Measurements from ENCODE around the gene MRRF. TPM values are rescaled to one million over a fixed set of nuclear protein-coding genes. Genes with fewer than 3 reads are reported as not detected.

The MRRF gene
- total RNA-seq, 6 donors from 2014 or later: 21.4 to 54.5 (median 29.7) TPM

DNA sequence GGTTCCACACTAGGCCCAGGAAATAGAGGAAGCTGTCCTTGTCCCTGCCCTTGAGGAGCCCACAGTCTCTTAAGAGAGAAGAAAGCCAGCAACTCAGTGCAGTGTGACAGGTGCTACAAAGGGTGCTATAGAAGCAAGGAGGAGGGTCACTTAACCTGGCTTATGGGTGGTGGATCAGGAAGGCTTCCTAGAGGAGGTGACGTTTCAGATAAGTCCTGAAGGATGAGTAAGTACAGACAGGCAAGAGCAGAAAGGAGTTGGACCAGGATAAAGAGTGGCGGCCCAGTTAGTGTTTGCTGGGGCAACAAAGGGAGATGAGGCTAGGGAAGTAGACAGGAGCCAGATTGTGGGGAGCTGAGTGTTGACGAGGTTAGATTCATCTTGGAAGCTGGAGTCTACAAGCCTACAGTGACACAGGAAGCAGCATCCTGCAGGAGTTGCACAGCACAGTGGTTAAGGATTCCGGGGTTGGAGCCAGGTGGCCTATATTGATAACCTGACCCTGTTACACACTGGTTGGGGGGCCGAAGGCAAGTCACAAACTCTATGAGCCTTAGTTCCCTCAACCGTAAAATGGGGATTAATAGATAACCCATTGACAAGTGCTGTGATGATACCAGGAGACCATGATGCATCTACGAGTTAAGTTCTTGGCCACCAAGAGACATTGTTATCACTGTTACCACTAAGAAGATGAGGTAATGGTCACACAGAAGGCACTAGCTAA is 30.5 kb upstream of the MRRF start:
- peaks cover 0 to 6% (median 0%) of the 10 kb centered on the region in 4 donors for H3K36me3 ChIP-seq
- H3K4me3 ChIP-seq: no peak overlapping the region
- TF ChIP-seq EP300 (IDR thresholded peaks at IDR 0.05) (no peak), POLR2A (IDR thresholded peaks at IDR 0.05) (no peak)
- TF ChIP-seq, protein P1, sequence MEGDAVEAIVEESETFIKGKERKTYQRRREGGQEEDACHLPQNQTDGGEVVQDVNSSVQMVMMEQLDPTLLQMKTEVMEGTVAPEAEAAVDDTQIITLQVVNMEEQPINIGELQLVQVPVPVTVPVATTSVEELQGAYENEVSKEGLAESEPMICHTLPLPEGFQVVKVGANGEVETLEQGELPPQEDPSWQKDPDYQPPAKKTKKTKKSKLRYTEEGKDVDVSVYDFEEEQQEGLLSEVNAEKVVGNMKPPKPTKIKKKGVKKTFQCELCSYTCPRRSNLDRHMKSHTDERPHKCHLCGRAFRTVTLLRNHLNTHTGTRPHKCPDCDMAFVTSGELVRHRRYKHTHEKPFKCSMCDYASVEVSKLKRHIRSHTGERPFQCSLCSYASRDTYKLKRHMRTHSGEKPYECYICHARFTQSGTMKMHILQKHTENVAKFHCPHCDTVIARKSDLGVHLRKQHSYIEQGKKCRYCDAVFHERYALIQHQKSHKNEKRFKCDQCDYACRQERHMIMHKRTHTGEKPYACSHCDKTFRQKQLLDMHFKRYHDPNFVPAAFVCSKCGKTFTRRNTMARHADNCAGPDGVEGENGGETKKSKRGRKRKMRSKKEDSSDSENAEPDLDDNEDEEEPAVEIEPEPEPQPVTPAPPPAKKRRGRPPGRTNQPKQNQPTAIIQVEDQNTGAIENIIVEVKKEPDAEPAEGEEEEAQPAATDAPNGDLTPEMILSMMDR (IDR thresholded peaks at IDR 0.05): no peak
- DNase-seq (no peak), ATAC-seq (ENCODE audit: low FRiP score in 2 of 2) (no peak)
- no peaks in the 10 kb centered on the region for H3K9me3 ChIP-seq
- WGBS, 2 donors: 78 to 95% methylated on average over 7 of the region's 7 CpGs
- peaks cover 0 to 11% (median 3%) of the 10 kb centered on the region in 4 donors for H3K27me3 ChIP-seq
- H3K4me1 ChIP-seq: peaks cover 0 to 4% (median 0%) of the 10 kb centered on the region in 4 donors
- H3K27ac ChIP-seq: no peak overlapping the region

DNA sequence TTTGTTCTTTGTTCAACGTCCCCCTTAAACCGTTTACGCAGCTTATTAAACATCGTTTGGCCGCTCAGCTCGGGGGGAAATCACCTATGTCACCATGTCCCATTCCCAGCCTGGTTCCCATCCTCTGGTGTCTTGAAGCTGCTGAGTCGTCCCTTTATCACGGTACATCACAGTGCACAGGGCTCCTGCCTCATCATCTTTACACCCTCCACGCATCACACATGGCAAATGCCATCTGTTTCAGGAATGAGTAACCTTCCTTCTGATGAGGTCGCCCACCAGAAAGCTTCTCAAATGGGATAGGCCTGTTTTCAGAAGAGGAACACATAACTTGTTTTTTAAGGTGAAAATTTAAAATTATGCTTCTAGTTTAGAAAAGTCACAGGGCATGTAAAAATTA is 28.0 kb upstream of the MRRF start:
- 82 to 84% methylated on average over 10 of the region's 10 CpGs for WGBS, 2 donors
- no peak for DNase-seq
- H3K36me3 ChIP-seq: peaks cover 0 to 31% (median 9%) of the 10 kb centered on the region in 4 donors
- no peak overlapping the region for H3K4me3 ChIP-seq
- no peaks in the 10 kb centered on the region for H3K27me3 ChIP-seq
- H3K4me1 ChIP-seq: peaks cover 0 to 3% (median 0%) of the 10 kb centered on the region in 4 donors
- no peaks in the 10 kb centered on the region for H3K9me3 ChIP-seq
- H3K27ac ChIP-seq: no peak overlapping the region
- TF ChIP-seq POLR2AphosphoS5 (IDR thresholded peaks at IDR 0.05) (no peak), EP300 (IDR thresholded peaks at IDR 0.05) (no peak), POLR2A (IDR thresholded peaks at IDR 0.05) (no peak)
- TF ChIP-seq, protein P1 (IDR thresholded peaks at IDR 0.05): no peak
- no peak for ATAC-seq (ENCODE audit: low FRiP score in 2 of 2)

DNA sequence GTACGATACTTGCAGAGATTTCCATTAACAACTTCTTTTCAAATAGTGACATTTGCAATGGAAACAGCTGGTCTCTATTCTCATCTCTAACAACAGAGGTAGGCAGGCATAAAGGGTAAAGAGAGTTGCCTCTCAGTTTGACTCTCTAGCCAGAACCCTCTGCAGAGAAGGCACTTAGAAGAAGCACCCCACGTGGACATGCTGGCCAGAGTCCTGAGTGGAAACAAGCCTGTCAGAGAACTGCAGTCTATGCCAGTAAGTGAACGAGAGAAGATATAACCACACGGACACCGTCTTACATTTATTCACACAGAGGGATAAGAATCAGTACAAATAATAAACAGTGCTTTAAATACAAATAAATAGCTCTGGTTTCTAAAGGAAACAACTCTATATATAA is 25.0 kb upstream of the MRRF start:
- Histone ChIP-seq H3K4me3 (no peak overlapping the region), H3K27ac (no peak overlapping the region), H3K27me3 (no peaks in the 10 kb centered on the region), H3K36me3 (peaks cover 10 to 61% (median 33%) of the 10 kb centered on the region in 4 donors), H3K9me3 (no peaks in the 10 kb centered on the region), H3K4me1 (no peaks in the 10 kb centered on the region)
- TF ChIP-seq EP300 (IDR thresholded peaks at IDR 0.05) (no peak), POLR2A (IDR thresholded peaks at IDR 0.05) (no peak), POLR2AphosphoS5 (IDR thresholded peaks at IDR 0.05) (no peak)
- TF ChIP-seq, protein P1 (IDR thresholded peaks at IDR 0.05): no peak
- ATAC-seq (ENCODE audit: low FRiP score in 2 of 2): no peak
- WGBS, 2 donors: 77 to 80% methylated on average over 5 of the region's 5 CpGs
- DNase-seq: no peak

DNA sequence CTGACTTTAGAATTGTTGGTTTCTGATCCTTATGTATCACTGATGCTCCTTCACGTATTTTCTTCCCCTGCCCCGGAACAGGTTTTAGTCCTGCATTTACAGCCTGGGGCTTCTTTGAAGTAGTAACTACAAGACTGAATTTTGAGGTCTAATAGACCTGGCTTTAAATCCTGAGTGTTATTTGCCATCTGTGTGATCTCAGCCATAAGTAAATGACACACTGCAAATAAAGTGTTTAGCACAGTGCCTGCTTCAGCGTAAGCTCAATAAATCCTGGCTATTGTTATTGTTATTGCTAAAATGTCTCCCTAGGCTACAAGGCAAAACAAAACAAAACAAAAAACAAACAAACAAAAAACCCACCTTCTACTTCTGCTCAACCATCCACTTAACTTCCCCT is 20.3 kb upstream of the MRRF start:
- 92% methylated on average over 3 of the region's 3 CpGs for WGBS, 2 donors

More for the DNA sequence above, 20.3 kb upstream of the MRRF start:
- no peaks in the 10 kb centered on the region for H3K9me3 ChIP-seq
- no peaks in the 10 kb centered on the region for H3K4me1 ChIP-seq
- no peak overlapping the region for H3K27ac ChIP-seq
- ATAC-seq (ENCODE audit: low FRiP score in 2 of 2) (no peak), DNase-seq (no peak)
- TF ChIP-seq POLR2A (IDR thresholded peaks at IDR 0.05): no peak
- no peak for TF ChIP-seq EP300 (IDR thresholded peaks at IDR 0.05)
- TF ChIP-seq POLR2AphosphoS5 (IDR thresholded peaks at IDR 0.05): no peak
- TF ChIP-seq, protein P1 (IDR thresholded peaks at IDR 0.05): no peak
- H3K27me3 ChIP-seq: no peaks in the 10 kb centered on the region
- peaks cover 21 to 97% (median 61%) of the 10 kb centered on the region in 4 donors for H3K36me3 ChIP-seq
- H3K4me3 ChIP-seq: no peak overlapping the region
